ENCODE data around the gene AFF2.

The AFF2 gene

DNA sequence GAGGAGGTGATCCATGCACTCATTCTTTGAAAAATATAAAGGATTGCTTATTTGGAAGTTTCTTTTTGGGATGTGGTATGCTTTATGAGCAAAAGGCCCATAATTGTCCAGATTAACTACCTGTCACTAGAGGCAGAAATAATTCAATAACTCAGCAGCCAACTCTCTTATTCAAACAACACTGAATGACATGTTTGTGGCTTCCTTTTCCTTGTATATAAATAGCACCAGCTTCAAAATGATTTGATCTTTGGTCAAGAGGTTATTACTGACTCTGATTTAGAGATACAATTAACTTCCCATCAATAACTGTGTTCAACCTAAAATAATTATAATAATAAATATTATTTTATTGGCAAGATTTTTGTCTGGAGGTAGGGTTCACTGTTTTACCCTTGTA, 232.3 kb downstream of the AFF2 start:
- TF ChIP-seq ISL1 (CRISPR knock-in tag; IDR thresholded peaks at IDR 0.05) (no peak), ZNF565 (CRISPR knock-in tag; conservative IDR thresholded peaks at IDR 0.05; ENCODE audit: low read depth) (no peak), RARB (CRISPR knock-in tag; IDR thresholded peaks at IDR 0.05) (no peak), GLIS3 (CRISPR knock-in tag; IDR thresholded peaks at IDR 0.05) (no peak), OSR1 (CRISPR knock-in tag; IDR thresholded peaks at IDR 0.05) (no peak), ZFP30 (CRISPR knock-in tag; IDR thresholded peaks at IDR 0.05) (no peak), SNAI2 (CRISPR knock-in tag; IDR thresholded peaks at IDR 0.05) (no peak), ARNTL (CRISPR knock-in tag; IDR thresholded peaks at IDR 0.05; ENCODE audit: borderline replicate concordance, low read depth) (no peak), ZNF8 (CRISPR knock-in tag; IDR thresholded peaks at IDR 0.05) (no peak), CSDC2 (CRISPR knock-in tag; IDR thresholded peaks at IDR 0.05) (no peak), ZFP3 (CRISPR knock-in tag; IDR thresholded peaks at IDR 0.05) (no peak), ZC3H10 (CRISPR knock-in tag; IDR thresholded peaks at IDR 0.05) (no peak), ZNF70 (CRISPR knock-in tag; IDR thresholded peaks at IDR 0.05) (no peak), PPARA (CRISPR knock-in tag; IDR thresholded peaks at IDR 0.05; ENCODE audit: borderline replicate concordance) (no peak), TOX (CRISPR knock-in tag; IDR thresholded peaks at IDR 0.05; ENCODE audit: borderline replicate concordance) (no peak), TCF4 (CRISPR knock-in tag; IDR thresholded peaks at IDR 0.05; ENCODE audit: borderline replicate concordance) (no peak)
- TF ChIP-seq, protein P1, sequence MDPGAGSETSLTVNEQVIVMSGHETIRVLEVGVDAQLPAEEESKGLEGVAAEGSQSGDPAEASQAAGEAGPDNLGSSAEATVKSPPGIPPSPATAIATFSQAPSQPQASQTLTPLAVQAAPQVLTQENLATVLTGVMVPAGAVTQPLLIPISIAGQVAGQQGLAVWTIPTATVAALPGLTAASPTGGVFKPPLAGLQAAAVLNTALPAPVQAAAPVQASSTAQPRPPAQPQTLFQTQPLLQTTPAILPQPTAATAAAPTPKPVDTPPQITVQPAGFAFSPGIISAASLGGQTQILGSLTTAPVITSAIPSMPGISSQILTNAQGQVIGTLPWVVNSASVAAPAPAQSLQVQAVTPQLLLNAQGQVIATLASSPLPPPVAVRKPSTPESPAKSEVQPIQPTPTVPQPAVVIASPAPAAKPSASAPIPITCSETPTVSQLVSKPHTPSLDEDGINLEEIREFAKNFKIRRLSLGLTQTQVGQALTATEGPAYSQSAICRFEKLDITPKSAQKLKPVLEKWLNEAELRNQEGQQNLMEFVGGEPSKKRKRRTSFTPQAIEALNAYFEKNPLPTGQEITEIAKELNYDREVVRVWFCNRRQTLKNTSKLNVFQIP (CRISPR knock-in tag; IDR thresholded peaks at IDR 0.05; ENCODE audit: borderline replicate concordance, low read depth): no peak
- TF ChIP-seq, protein P2, sequence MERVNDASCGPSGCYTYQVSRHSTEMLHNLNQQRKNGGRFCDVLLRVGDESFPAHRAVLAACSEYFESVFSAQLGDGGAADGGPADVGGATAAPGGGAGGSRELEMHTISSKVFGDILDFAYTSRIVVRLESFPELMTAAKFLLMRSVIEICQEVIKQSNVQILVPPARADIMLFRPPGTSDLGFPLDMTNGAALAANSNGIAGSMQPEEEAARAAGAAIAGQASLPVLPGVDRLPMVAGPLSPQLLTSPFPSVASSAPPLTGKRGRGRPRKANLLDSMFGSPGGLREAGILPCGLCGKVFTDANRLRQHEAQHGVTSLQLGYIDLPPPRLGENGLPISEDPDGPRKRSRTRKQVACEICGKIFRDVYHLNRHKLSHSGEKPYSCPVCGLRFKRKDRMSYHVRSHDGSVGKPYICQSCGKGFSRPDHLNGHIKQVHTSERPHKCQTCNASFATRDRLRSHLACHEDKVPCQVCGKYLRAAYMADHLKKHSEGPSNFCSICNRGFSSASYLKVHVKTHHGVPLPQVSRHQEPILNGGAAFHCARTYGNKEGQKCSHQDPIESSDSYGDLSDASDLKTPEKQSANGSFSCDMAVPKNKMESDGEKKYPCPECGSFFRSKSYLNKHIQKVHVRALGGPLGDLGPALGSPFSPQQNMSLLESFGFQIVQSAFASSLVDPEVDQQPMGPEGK (CRISPR knock-in tag; IDR thresholded peaks at IDR 0.05; ENCODE audit: borderline replicate concordance): no peak
- TF ChIP-seq, protein P3, sequence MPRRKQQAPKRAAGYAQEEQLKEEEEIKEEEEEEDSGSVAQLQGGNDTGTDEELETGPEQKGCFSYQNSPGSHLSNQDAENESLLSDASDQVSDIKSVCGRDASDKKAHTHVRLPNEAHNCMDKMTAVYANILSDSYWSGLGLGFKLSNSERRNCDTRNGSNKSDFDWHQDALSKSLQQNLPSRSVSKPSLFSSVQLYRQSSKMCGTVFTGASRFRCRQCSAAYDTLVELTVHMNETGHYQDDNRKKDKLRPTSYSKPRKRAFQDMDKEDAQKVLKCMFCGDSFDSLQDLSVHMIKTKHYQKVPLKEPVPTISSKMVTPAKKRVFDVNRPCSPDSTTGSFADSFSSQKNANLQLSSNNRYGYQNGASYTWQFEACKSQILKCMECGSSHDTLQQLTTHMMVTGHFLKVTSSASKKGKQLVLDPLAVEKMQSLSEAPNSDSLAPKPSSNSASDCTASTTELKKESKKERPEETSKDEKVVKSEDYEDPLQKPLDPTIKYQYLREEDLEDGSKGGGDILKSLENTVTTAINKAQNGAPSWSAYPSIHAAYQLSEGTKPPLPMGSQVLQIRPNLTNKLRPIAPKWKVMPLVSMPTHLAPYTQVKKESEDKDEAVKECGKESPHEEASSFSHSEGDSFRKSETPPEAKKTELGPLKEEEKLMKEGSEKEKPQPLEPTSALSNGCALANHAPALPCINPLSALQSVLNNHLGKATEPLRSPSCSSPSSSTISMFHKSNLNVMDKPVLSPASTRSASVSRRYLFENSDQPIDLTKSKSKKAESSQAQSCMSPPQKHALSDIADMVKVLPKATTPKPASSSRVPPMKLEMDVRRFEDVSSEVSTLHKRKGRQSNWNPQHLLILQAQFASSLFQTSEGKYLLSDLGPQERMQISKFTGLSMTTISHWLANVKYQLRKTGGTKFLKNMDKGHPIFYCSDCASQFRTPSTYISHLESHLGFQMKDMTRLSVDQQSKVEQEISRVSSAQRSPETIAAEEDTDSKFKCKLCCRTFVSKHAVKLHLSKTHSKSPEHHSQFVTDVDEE (CRISPR knock-in tag; IDR thresholded peaks at IDR 0.05): no peak
- ATAC-seq: no peak

GRCh38 chrX:148741441-148741840, 241.0 kb downstream of the AFF2 start:
- ATAC-seq: no peak
- TF ChIP-seq ESRRG (CRISPR knock-in tag; IDR thresholded peaks at IDR 0.05): no peak
- TF ChIP-seq, protein P1 (CRISPR knock-in tag; IDR thresholded peaks at IDR 0.05; ENCODE audit: borderline replicate concordance, low read depth): no peak
- TF ChIP-seq ZFP3 (CRISPR knock-in tag; IDR thresholded peaks at IDR 0.05): no peak

- TF ChIP-seq, protein P1 (CRISPR knock-in tag; IDR thresholded peaks at IDR 0.05; ENCODE audit: borderline replicate concordance, low read depth): no peak
- TF ChIP-seq ZC3H10 (CRISPR knock-in tag; IDR thresholded peaks at IDR 0.05) (no peak), PPARA (CRISPR knock-in tag; IDR thresholded peaks at IDR 0.05; ENCODE audit: borderline replicate concordance) (no peak), SNAI2 (CRISPR knock-in tag; IDR thresholded peaks at IDR 0.05) (no peak), ISL1 (CRISPR knock-in tag; IDR thresholded peaks at IDR 0.05) (no peak), TCF4 (CRISPR knock-in tag; IDR thresholded peaks at IDR 0.05; ENCODE audit: borderline replicate concordance) (no peak), ESRRG (CRISPR knock-in tag; IDR thresholded peaks at IDR 0.05) (no peak), ARNTL (CRISPR knock-in tag; IDR thresholded peaks at IDR 0.05; ENCODE audit: borderline replicate concordance, low read depth) (no peak), RARB (CRISPR knock-in tag; IDR thresholded peaks at IDR 0.05) (no peak), TOX (CRISPR knock-in tag; IDR thresholded peaks at IDR 0.05; ENCODE audit: borderline replicate concordance) (no peak), ZFP3 (CRISPR knock-in tag; IDR thresholded peaks at IDR 0.05) (no peak)
- TF ChIP-seq, protein P4, sequence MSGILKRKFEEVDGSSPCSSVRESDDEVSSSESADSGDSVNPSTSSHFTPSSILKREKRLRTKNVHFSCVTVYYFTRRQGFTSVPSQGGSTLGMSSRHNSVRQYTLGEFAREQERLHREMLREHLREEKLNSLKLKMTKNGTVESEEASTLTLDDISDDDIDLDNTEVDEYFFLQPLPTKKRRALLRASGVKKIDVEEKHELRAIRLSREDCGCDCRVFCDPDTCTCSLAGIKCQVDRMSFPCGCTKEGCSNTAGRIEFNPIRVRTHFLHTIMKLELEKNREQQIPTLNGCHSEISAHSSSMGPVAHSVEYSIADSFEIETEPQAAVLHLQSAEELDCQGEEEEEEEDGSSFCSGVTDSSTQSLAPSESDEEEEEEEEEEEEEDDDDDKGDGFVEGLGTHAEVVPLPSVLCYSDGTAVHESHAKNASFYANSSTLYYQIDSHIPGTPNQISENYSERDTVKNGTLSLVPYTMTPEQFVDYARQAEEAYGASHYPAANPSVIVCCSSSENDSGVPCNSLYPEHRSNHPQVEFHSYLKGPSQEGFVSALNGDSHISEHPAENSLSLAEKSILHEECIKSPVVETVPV (CRISPR knock-in tag; IDR thresholded peaks at IDR 0.05): no peak
- TF ChIP-seq, protein P5, sequence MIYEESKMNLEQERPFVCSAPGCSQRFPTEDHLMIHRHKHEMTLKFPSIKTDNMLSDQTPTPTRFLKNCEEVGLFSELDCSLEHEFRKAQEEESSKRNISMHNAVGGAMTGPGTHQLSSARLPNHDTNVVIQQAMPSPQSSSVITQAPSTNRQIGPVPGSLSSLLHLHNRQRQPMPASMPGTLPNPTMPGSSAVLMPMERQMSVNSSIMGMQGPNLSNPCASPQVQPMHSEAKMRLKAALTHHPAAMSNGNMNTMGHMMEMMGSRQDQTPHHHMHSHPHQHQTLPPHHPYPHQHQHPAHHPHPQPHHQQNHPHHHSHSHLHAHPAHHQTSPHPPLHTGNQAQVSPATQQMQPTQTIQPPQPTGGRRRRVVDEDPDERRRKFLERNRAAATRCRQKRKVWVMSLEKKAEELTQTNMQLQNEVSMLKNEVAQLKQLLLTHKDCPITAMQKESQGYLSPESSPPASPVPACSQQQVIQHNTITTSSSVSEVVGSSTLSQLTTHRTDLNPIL (CRISPR knock-in tag; IDR thresholded peaks at IDR 0.05; ENCODE audit: low read depth): no peak
- no peak for ATAC-seq
Observed at GRCh38 chrX:148755111-148755510, 254.7 kb downstream of the AFF2 start.
